GM10847 (cell line): ENCODE results near the gene CARD11.

Source experiments
- POLR2A ChIP-seq: IDR thresholded peaks from 2 replicates; pipeline ENCODE4 v1.6.1; 2011; ENCODE audit not compliant: insufficient read length; ENCODE audit errors: extremely low read depth

The CARD11 gene

GRCh38 chr7:2952316-2952715, 91.4 kb downstream of the CARD11 start:
- no peak for TF ChIP-seq POLR2A

GRCh38 chr7:2950578-2950977, 93.1 kb downstream of the CARD11 start:
- no peak for TF ChIP-seq POLR2A

GRCh38 chr7:2948749-2949148, 94.9 kb downstream of the CARD11 start:
- TF ChIP-seq POLR2A, result no peak

- TF ChIP-seq POLR2A, result no peak
These were observed 96.4 kb downstream of the CARD11 start for GRCh38 chr7:2947058-2947780.

DNA sequence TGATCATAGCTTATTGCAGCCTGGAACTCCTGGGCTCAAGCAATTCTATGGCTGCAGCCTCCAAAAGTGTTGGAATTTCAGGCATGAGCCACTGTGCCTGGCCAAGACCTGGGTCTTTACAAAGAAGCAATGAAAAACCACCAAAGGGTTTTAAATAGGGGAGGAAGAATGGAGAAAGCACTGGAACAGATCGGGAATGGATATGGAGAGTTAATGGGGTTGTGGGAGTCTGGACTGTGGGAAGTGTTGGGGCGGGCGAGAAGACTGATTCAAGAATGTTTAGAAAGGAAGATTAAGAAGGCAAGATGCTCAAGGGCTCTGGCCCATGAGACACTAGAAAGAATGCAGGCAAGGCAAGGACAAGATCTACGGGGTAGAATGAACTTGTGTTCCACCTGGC, 98.5 kb downstream of the CARD11 start:
- TF ChIP-seq POLR2A, result no peak

DNA sequence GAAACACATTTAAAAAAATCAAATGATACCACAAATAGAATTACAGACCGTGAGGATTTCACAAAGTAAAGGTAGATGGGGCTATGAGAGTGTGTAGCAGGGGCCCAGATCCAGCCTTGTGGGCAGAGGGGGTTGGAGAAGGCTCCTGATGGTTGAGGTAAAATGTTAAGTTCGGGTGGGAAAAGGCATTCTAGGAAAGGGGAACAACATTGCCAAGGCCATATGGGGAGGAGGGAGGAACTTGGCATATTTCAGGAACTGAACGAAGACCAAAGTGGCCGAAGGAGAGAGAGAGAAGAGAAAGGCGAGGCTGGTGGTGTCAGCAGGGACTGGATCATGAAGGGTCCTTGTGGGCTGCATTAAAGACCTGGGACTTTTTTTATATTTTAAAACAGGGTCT, 98.9 kb downstream of the CARD11 start:
- TF ChIP-seq POLR2A, result no peak

GRCh38 chr7:2943851-2944601, 99.6 kb downstream of the CARD11 start:
- TF ChIP-seq POLR2A, result no peak

GRCh38 chr7:2941216-2941859, 102.3 kb downstream of the CARD11 start:
- no peak for TF ChIP-seq POLR2A

DNA sequence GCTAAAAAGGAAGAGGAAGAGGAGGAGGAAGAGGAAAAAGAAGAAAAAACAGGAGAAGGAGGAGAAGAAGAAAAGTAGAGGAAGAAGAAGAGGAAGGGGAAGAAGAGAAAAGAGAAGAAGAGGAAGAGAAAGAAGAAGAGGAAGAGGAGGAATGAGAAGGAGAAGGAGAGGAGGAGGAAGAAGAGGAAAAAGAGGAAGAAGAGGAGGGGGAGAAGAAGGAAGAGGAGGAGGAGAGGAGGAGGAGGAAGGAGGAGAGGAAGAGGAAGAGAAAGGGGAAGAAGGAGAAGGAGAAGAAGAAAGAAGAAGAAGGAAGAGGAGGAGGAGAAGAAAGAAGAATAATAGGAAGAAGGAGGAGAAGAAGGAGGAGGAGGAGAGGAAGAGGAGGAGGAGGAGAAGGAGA, 103.2 kb downstream of the CARD11 start:
- no peak for TF ChIP-seq POLR2A

DNA sequence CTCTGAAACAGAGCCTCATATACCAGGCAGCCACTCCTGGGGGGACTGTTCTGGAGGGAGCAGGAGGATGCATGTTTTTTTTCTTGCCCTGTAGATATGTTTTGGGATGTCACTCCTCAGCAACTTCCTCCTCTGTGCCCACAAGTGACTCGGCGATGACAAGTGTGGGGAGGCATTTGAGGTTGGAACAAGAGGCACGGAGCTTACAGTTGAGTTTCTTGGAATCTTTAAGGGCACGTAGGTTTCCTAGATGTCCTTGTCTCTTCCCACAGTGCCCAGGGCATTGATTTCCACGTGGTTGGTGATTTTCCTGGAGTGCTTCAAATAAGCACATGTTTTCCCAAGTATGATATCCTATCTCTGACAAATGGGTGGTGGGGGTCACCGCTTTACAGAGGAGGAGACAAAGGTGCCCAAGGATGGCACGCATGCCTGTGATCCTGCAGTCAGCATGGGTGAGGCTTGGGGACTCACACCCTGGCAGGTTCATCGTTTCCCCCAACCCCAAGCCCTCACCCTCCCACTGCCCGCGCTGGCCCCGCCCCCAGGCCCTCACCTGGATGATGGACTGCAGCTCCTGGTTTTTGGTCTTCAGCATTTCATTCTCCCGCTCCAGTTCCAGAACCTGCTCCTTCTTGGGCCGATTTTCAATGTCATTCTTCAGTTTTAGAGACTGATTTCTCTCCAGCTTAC, 104.3 kb downstream of the CARD11 start:
- no peak for TF ChIP-seq POLR2A

GRCh38 chr7:2938514-2939192, 105.0 kb downstream of the CARD11 start:
- TF ChIP-seq POLR2A, result no peak

GRCh38 chr7:2937701-2938513, 105.8 kb downstream of the CARD11 start:
- TF ChIP-seq POLR2A, result no peak

GRCh38 chr7:2936891-2937580, 106.6 kb downstream of the CARD11 start:
- TF ChIP-seq POLR2A, result no peak

GRCh38 chr7:2936301-2936700, 107.4 kb downstream of the CARD11 start:
- TF ChIP-seq POLR2A, result no peak
